Sciatic nerve (tissue), 2 donors: ENCODE data around the gene ZNF816. TPM values are rescaled to one million over a fixed set of nuclear protein-coding genes. Genes with fewer than 3 reads are reported as not detected.
"Not testable (repeated sequence)": the region's sequence is repeated elsewhere in the genome, so short reads cannot be mapped to it uniquely, and the experiment has no call there.

Source experiments
- ATAC-seq: fragments of 200-7000 bp; cut with Tn5 transposase; one replicate; pipeline ENCODE4 v1.9.1; 2020; ENCODE audit warnings: mild to moderate bottlenecking, moderate library complexity
- DNase-seq: peaks from one replicate; pipeline ENCODE4 v3.0.0-alpha.2; 2020; ENCODE audit warnings: low spot score
- intact Hi-C: fragments of 100-400 bp; cut with DNase I; formaldehyde crosslinking; loops from one replicate; pipeline ENCODE4 v1.14.2; 2022
- total RNA-seq: library from RNA; stranded (reverse); fragmentation: NEBNext Ultra II Directional; extraction: Animal tissue kit (Norgen Biotek cat#: 25700); gene quantifications from one replicate; pipeline ENCODE4 v1.2.1, GENCODE V29; 2021
- donor health status: DM: no; HTN: no; CAD: no.
- donor health status: DM: no; HTN: no; CAD: no.

The ZNF816 gene
- total RNA-seq, result 10.7 TPM

GRCh38 chr19:52962394-52963246, at the start of gene ZNF816:
Gene ZNF816 (minus strand): TSS chr19:52962881. CDS start chr19:52956089, 6,792 bp downstream.
- ATAC-seq, result peak; percentile 100
- peak; percentile 99 for DNase-seq
- intact Hi-C loops, result no loop called here

- no peak for DNase-seq
- intact Hi-C loops, result no loop called here
- ATAC-seq, result no peak
Observed at GRCh38 chr19:53012006-53012405, 49.3 kb upstream of the ZNF816 start.

GRCh38 chr19:53010494-53010893, 47.8 kb upstream of the ZNF816 start:
- intact Hi-C loops, result no loop called here
- ATAC-seq (no peak), DNase-seq (no peak)

- DNase-seq (no peak), ATAC-seq (no peak)
- intact Hi-C loops, result no loop called here
Observed at GRCh38 chr19:53008061-53008778, 45.5 kb upstream of the ZNF816 start.

- DNase-seq (no peak), ATAC-seq (no peak)
- intact Hi-C loops, result no loop called here
Observed at GRCh38 chr19:53007606-53008005, 44.9 kb upstream of the ZNF816 start.

GRCh38 chr19:53007200-53007599, 44.5 kb upstream of the ZNF816 start:
- intact Hi-C loops, result no loop called here
- ATAC-seq, result no peak

GRCh38 chr19:53004242-53004641, 41.6 kb upstream of the ZNF816 start:
- intact Hi-C loops, result no loop called here
- no peak for DNase-seq
- ATAC-seq, result no peak

More at GRCh38 chr19:53007200-53007599, 44.5 kb upstream of the ZNF816 start:
- DNase-seq, result no peak

GRCh38 chr19:53002479-53002878, 39.8 kb upstream of the ZNF816 start:
- intact Hi-C loops, result no loop called here
- no peak for ATAC-seq
- DNase-seq, result no peak

- DNase-seq, result no peak
- ATAC-seq, result no peak
- intact Hi-C loops, result no loop called here
Observed at GRCh38 chr19:52997975-52998374, 35.3 kb upstream of the ZNF816 start.

GRCh38 chr19:52995711-52996110, 33.0 kb upstream of the ZNF816 start:
- DNase-seq (no peak), ATAC-seq (no peak)
- intact Hi-C loops, result no loop called here

GRCh38 chr19:52993342-52994178, 30.9 kb upstream of the ZNF816 start:
- DNase-seq (peak; percentile 80), ATAC-seq (peak; percentile 96)
- intact Hi-C loops, result no loop called here

GRCh38 chr19:52992109-52993004, 29.7 kb upstream of the ZNF816 start:
- ATAC-seq, result peak; percentile 56
- peak; percentile 60 for DNase-seq
- intact Hi-C loops, result no loop called here

- ATAC-seq (no peak), DNase-seq (no peak)
- intact Hi-C loops, result no loop called here
Observed at GRCh38 chr19:52991484-52991883, 28.8 kb upstream of the ZNF816 start.

- ATAC-seq, result no peak
- DNase-seq, result no peak
- intact Hi-C loops, result no loop called here
Observed at GRCh38 chr19:52990759-52991418, 28.2 kb upstream of the ZNF816 start.

- ATAC-seq (no peak), DNase-seq (no peak)
- intact Hi-C loops, result no loop called here
Observed at GRCh38 chr19:52988506-52988905, 25.8 kb upstream of the ZNF816 start.

GRCh38 chr19:52987221-52987620, 24.5 kb upstream of the ZNF816 start:
- ATAC-seq, result no peak
- DNase-seq, result no peak
- intact Hi-C loops, result no loop called here

- intact Hi-C loops, DNase-seq, ATAC-seq: not testable (repeated sequence)
Observed at GRCh38 chr19:52983167-52983566, 20.5 kb upstream of the ZNF816 start.

- DNase-seq (no peak), ATAC-seq (no peak)
- intact Hi-C loops, result no loop called here
Observed at GRCh38 chr19:52981329-52981728, 18.6 kb upstream of the ZNF816 start.
